ENCODE data around the gene KCNG2. TPM values are rescaled to one million over a fixed set of nuclear protein-coding genes. Genes with fewer than 3 reads are reported as not detected.

Gene KCNG2
- total RNA-seq, 1 experiment from 2014 or later: not detected

GRCh38 chr18:79816092-79816491 lies 18.4 kb downstream of the KCNG2 start (continued):
- TF ChIP-seq, protein P1, sequence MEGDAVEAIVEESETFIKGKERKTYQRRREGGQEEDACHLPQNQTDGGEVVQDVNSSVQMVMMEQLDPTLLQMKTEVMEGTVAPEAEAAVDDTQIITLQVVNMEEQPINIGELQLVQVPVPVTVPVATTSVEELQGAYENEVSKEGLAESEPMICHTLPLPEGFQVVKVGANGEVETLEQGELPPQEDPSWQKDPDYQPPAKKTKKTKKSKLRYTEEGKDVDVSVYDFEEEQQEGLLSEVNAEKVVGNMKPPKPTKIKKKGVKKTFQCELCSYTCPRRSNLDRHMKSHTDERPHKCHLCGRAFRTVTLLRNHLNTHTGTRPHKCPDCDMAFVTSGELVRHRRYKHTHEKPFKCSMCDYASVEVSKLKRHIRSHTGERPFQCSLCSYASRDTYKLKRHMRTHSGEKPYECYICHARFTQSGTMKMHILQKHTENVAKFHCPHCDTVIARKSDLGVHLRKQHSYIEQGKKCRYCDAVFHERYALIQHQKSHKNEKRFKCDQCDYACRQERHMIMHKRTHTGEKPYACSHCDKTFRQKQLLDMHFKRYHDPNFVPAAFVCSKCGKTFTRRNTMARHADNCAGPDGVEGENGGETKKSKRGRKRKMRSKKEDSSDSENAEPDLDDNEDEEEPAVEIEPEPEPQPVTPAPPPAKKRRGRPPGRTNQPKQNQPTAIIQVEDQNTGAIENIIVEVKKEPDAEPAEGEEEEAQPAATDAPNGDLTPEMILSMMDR (IDR thresholded peaks at IDR 0.05 in 2 of 3, conservative IDR thresholded peaks at IDR 0.05 in 1 of 3; ENCODE audit: borderline replicate concordance in 1 of 3, insufficient read depth in 1 of 3, low read depth in 2 of 3, low read length in 2 of 3): no peak
- TF ChIP-seq TCF7L2 (IDR thresholded peaks at IDR 0.05; ENCODE audit: borderline replicate concordance, extremely low read depth, insufficient read depth, insufficient read length): no peak
- TF ChIP-seq SIN3A (IDR thresholded peaks at IDR 0.05; ENCODE audit: low read depth): no peak

DNA sequence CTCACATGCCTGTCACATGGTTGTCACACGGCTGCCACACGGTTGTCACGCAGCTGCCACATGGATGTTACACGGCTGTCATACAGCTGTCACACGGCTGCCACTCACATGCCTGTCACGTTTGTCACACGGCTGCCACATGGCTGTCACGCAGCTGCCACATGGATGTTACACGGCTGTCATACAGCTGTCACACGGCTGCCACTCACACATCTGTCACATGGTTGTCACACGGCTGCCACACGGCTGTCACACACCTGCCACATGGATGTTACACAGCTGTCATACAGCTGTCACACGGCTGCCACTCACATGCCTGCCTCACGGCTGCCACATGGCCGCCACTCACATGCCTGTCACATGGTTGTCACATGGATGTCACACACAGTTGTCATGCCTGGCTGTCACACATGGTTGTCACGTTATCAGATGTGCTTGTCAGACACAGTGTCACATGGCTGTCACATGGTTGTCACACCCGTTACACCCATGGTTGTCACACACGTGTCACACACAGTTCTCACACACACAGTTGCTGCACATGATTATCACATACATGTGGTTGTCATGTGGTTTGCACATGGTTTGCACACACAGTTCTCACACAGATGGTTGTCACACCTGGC lies 19.4 kb downstream of the KCNG2 start:
- Histone ChIP-seq H3K79me2 (ENCODE audit: insufficient read depth, low read length) (no peaks in the 10 kb centered on the region), H3K4me3 (replicated peaks in 1 of 2; ENCODE audit: low read depth in 1 of 2, low read length in 2 of 2) (no peak overlapping the region), H3K9me3 (ENCODE audit: control insufficient read depth in 1 of 2, insufficient read depth in 1 of 2, low read depth in 1 of 2, low read length in 2 of 2) (no peaks in the 10 kb centered on the region), H3K4me1 (ENCODE audit: control insufficient read depth in 1 of 2, insufficient read depth in 2 of 2, low read length in 2 of 2) (peaks cover 0 to 5% of the 10 kb centered on the region in 2 experiments; a peak in 1 of 4 replicates), H3K27ac (ENCODE audit: low read depth, low read length) (no peak overlapping the region), H3K9ac (ENCODE audit: low read length) (no peak overlapping the region), H3K9me2 (ENCODE audit: insufficient read depth) (no peaks in the 10 kb centered on the region), H4K20me1 (ENCODE audit: insufficient read depth) (no peaks in the 10 kb centered on the region), H3K36me3 (ENCODE audit: control insufficient read depth in 1 of 2, insufficient read depth in 2 of 2, low read length in 2 of 2) (no peaks in the 10 kb centered on the region), H3K27me3 (ENCODE audit: insufficient read depth, low read length) (peaks cover 19% of the 10 kb centered on the region; the same call in 1 of the 2 replicates), H3K4me2 (ENCODE audit: low read length) (no peak overlapping the region), H2AFZ (ENCODE audit: low read depth, low read length, poor library complexity, severe bottlenecking) (no peak overlapping the region)
- no TSS peak for BruUV-seq (replicated peaks)
- TF ChIP-seq MAX (IDR thresholded peaks at IDR 0.05): no peak
- TF ChIP-seq YY1 (IDR thresholded peaks at IDR 0.05; ENCODE audit: extremely low read depth, insufficient replicate concordance, low read depth, low read length): no peak
- no peak for TF ChIP-seq ATF3 (IDR thresholded peaks at IDR 0.05)
- no peak for TF ChIP-seq FOSL1 (IDR thresholded peaks at IDR 0.05; ENCODE audit: low read depth)
- TF ChIP-seq ZBTB33 (IDR thresholded peaks at IDR 0.05; ENCODE audit: extremely low read depth, insufficient replicate concordance, low read length): no peak
- no peak for TF ChIP-seq SRF (IDR thresholded peaks at IDR 0.05; ENCODE audit: low read depth)
- intact Hi-C loops (cut with micrococcal nuclease): no loop called here
- ChIA-PET CTCF (no interaction called here), POLR2A (no interaction called here), RAD21 (ENCODE audit: low non-redundant PET in 1 of 2, low total read pairs in 2 of 2, uncharacterized antibody in 2 of 2, unreplicated experiment in 2 of 2) (no interaction called here)
- ATAC-seq (no peak), DNase-seq (ENCODE audit: low read depth, low spot score) (no peak)

All from HCT116 (cell line).